Measurements from ENCODE around the gene TIAM2.
"Not testable (repeated sequence)": the region's sequence is repeated elsewhere in the genome, so short reads cannot be mapped to it uniquely, and the experiment has no call there.

Gene TIAM2

DNA sequence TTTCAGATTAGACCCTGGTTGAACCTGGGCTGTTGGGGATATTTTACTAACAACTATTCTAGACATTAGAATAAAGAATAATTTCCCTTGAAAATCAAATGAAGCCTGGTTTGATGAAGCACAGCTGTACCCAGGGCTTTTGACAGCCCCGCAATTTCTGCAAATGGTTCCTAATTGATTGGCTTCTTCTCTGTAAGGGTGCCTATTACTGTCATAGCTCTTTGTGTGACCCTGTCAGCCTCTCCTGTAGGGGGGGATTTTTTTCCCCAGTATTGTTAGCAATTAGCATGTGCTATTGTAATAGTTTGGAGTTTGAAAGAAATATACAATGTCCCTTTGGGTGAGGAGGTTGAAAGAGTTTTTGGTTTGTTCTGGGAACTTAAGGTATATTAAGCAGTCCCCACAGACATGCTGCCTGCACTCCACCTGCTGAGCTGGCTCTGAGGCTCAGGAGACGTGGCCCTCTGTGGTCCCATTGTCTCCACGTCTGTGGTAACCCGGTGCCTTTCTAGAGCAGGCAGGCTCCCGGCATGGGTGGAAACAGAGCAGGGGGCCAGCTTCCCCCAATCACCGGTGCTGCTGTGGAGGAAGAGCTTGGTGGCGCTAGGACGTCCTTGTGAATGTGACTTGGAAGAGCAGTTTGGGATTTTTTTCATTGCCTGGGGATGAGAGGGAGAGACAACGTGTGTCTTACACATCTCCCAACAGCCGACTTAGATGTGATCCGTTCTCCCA lies 221.4 kb downstream of the TIAM2 start:
- H3K4me1 ChIP-seq (ENCODE audit: insufficient read depth, poor library complexity, severe bottlenecking) = no peaks in the 10 kb centered on the region
- peak; percentile 23; the same call in 1 of the 3 replicates for ATAC-seq (ENCODE audit: low read depth)

DNA sequence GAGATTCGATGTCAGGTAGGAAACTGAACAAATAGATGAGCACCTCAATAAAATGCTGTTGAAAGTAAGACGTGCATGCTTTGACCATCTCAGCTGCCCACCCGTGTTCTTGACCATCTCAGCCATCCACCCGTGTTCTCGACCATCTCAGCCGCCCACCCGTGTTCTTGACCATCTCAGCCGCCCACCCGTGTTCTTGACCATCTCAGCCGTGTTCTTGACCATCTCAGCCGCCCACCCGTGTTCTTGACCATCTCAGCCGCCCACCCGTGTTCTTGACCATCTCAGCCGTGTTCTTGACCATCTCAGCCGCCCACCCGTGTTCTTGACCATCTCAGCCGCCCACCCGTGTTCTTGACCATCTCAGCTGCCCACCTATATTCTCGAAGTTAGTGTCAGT lies 223.6 kb downstream of the TIAM2 start:
- H3K9me3 ChIP-seq (ENCODE audit: severe bottlenecking); H3K4me1 ChIP-seq (ENCODE audit: insufficient read depth, poor library complexity, severe bottlenecking); H3K27ac ChIP-seq (ENCODE audit: poor library complexity, severe bottlenecking); ATAC-seq (ENCODE audit: low read depth); H3K27me3 ChIP-seq (ENCODE audit: insufficient read depth, poor library complexity, severe bottlenecking); H3K36me3 ChIP-seq (ENCODE audit: low read depth); H3K4me3 ChIP-seq (ENCODE audit: severe bottlenecking); DNase-seq (ENCODE audit: low spot score): not testable (repeated sequence)

More for the DNA sequence above, 221.4 kb downstream of the TIAM2 start:
- H3K27ac ChIP-seq (ENCODE audit: poor library complexity, severe bottlenecking) = no peak overlapping the region
- H3K9me3 ChIP-seq (ENCODE audit: severe bottlenecking) = no peaks in the 10 kb centered on the region
- no peaks in the 10 kb centered on the region for H3K36me3 ChIP-seq (ENCODE audit: low read depth)
- H3K27me3 ChIP-seq (ENCODE audit: insufficient read depth, poor library complexity, severe bottlenecking) = no peaks in the 10 kb centered on the region
- no peak for DNase-seq (ENCODE audit: low spot score)
- TF ChIP-seq, protein P1, sequence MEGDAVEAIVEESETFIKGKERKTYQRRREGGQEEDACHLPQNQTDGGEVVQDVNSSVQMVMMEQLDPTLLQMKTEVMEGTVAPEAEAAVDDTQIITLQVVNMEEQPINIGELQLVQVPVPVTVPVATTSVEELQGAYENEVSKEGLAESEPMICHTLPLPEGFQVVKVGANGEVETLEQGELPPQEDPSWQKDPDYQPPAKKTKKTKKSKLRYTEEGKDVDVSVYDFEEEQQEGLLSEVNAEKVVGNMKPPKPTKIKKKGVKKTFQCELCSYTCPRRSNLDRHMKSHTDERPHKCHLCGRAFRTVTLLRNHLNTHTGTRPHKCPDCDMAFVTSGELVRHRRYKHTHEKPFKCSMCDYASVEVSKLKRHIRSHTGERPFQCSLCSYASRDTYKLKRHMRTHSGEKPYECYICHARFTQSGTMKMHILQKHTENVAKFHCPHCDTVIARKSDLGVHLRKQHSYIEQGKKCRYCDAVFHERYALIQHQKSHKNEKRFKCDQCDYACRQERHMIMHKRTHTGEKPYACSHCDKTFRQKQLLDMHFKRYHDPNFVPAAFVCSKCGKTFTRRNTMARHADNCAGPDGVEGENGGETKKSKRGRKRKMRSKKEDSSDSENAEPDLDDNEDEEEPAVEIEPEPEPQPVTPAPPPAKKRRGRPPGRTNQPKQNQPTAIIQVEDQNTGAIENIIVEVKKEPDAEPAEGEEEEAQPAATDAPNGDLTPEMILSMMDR (IDR thresholded peaks at IDR 0.05; ENCODE audit: poor library complexity, severe bottlenecking) = no peak
- no peak overlapping the region for H3K4me3 ChIP-seq (ENCODE audit: severe bottlenecking)

GRCh38 chr6:155219299-155219698 lies 224.2 kb downstream of the TIAM2 start:
- Histone ChIP-seq H3K36me3 (ENCODE audit: low read depth) (no peaks in the 10 kb centered on the region), H3K9me3 (ENCODE audit: severe bottlenecking) (no peaks in the 10 kb centered on the region), H3K27me3 (ENCODE audit: insufficient read depth, poor library complexity, severe bottlenecking) (no peaks in the 10 kb centered on the region), H3K27ac (ENCODE audit: poor library complexity, severe bottlenecking) (no peak overlapping the region), H3K4me3 (ENCODE audit: severe bottlenecking) (no peak overlapping the region), H3K4me1 (ENCODE audit: insufficient read depth, poor library complexity, severe bottlenecking) (peaks cover 7% of the 10 kb centered on the region)
- TF ChIP-seq, protein P1 (IDR thresholded peaks at IDR 0.05; ENCODE audit: poor library complexity, severe bottlenecking) = no peak
- ATAC-seq (ENCODE audit: low read depth) = no peak
- no peak for DNase-seq (ENCODE audit: low spot score)

DNA sequence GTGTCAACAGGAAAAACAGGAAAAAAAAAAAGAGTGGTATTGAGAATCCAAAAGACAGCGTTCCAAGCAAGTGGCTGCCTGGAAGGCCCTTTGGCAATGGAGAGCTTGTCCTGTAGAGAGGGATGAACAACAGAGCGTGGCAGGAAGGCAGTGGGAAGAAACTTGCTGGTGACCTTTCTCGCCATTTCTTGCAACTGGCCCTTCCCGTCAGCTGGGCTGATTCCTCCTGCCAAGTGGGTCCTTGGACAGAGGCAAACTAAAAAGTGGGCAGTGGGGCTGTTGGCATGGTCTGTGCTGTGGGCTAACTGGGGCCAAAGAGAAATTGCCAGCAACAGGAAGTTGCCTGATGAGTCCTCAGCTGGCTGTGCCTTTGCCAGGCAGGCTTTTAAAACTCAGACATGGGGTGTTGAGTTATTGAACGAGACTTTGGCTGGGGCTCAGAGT lies 224.8 kb downstream of the TIAM2 start:
- Histone ChIP-seq H3K9me3 (ENCODE audit: severe bottlenecking) (no peaks in the 10 kb centered on the region), H3K27ac (ENCODE audit: poor library complexity, severe bottlenecking) (no peak overlapping the region), H3K4me1 (ENCODE audit: insufficient read depth, poor library complexity, severe bottlenecking) (peaks cover 13% of the 10 kb centered on the region), H3K36me3 (ENCODE audit: low read depth) (no peaks in the 10 kb centered on the region), H3K4me3 (ENCODE audit: severe bottlenecking) (no peak overlapping the region), H3K27me3 (ENCODE audit: insufficient read depth, poor library complexity, severe bottlenecking) (no peaks in the 10 kb centered on the region)
- DNase-seq (ENCODE audit: low spot score) (no peak), ATAC-seq (ENCODE audit: low read depth) (no peak)
- TF ChIP-seq, protein P1 (IDR thresholded peaks at IDR 0.05; ENCODE audit: poor library complexity, severe bottlenecking) = no peak

- H3K36me3 ChIP-seq (ENCODE audit: low read depth) = no peaks in the 10 kb centered on the region
- H3K27ac ChIP-seq (ENCODE audit: poor library complexity, severe bottlenecking) = no peak overlapping the region
- peaks cover 14% of the 10 kb centered on the region for H3K4me1 ChIP-seq (ENCODE audit: insufficient read depth, poor library complexity, severe bottlenecking)
- no peaks in the 10 kb centered on the region for H3K27me3 ChIP-seq (ENCODE audit: insufficient read depth, poor library complexity, severe bottlenecking)
- TF ChIP-seq, protein P1 (IDR thresholded peaks at IDR 0.05; ENCODE audit: poor library complexity, severe bottlenecking) = no peak
- H3K9me3 ChIP-seq (ENCODE audit: severe bottlenecking) = no peaks in the 10 kb centered on the region
- ATAC-seq (ENCODE audit: low read depth) = no peak
- H3K4me3 ChIP-seq (ENCODE audit: severe bottlenecking) = no peak overlapping the region
- DNase-seq (ENCODE audit: low spot score) = no peak
Measured at GRCh38 chr6:155221086-155221485, 226.0 kb downstream of the TIAM2 start.
